Measurements from ENCODE around the gene EDRF1. TPM values are rescaled to one million over a fixed set of nuclear protein-coding genes. Genes with fewer than 3 reads are reported as not detected.

The EDRF1 gene
- total and polyA plus RNA-seq, 2 donors (not counting 1 experiment from before 2014, with no cell fraction given) = 26.1 to 63.0 TPM

GRCh38 chr10:125781374-125781773, 61.9 kb downstream of the EDRF1 start:
- CTCF ChIA-PET = no interaction called here
- no peak for DNase-seq
- ATAC-seq (ENCODE audit: low read depth) = no peak
- Histone ChIP-seq H3K4me1 (ENCODE audit: control insufficient read depth in 2 of 2, insufficient read depth in 2 of 2, low read length in 2 of 2) (no peaks in the 10 kb centered on the region), H3K36me3 (replicated peaks in 1 of 2; ENCODE audit: control extremely low read depth in 1 of 2, control insufficient read depth in 1 of 2, extremely low read depth in 1 of 2, insufficient read depth in 2 of 2, low read length in 1 of 2) (no peaks in the 10 kb centered on the region), H3K9ac (ENCODE audit: low read length) (no peak overlapping the region), H3K4me2 (replicated peaks; ENCODE audit: low read depth, low read length, poor library complexity, severe bottlenecking) (no peak overlapping the region), H3K4me3 (ENCODE audit: control extremely low read depth in 1 of 5, extremely low read depth in 1 of 5, insufficient read depth in 1 of 5, low read depth in 2 of 5, low read length in 4 of 5) (no peak overlapping the region), H2AFZ (ENCODE audit: insufficient read depth, low read depth, low read length, poor library complexity, severe bottlenecking) (no peak overlapping the region), H3K9me3 (ENCODE audit: control extremely low read depth in 1 of 3, control insufficient read depth in 2 of 3, insufficient read depth in 1 of 3, low read length in 2 of 3) (no peaks in the 10 kb centered on the region), H3K79me2 (ENCODE audit: control insufficient read depth, insufficient read depth, low read length) (no peaks in the 10 kb centered on the region), H3K27me3 (replicated peaks in 1 of 4; ENCODE audit: control extremely low read depth in 1 of 4, control insufficient read depth in 3 of 4, insufficient read depth in 4 of 4, low read length in 3 of 4) (no peaks in the 10 kb centered on the region), H3K27ac (ENCODE audit: low read length in 2 of 2) (no peak overlapping the region), H4K20me1 (ENCODE audit: control insufficient read depth, insufficient read depth, low read length, poor library complexity, severe bottlenecking) (no peaks in the 10 kb centered on the region)
- intact Hi-C loops (cut with micrococcal nuclease) = no loop called here
- H3K27ac Mint-ChIP-seq = no peak overlapping the region
- no peak overlapping the region for H3K4me3 Mint-ChIP-seq
- no peaks in the 10 kb centered on the region for H3K4me1 Mint-ChIP-seq
- H3K9me3 Mint-ChIP-seq (ENCODE audit: insufficient read depth) = no peaks in the 10 kb centered on the region
- TF ChIP-seq, protein P1, sequence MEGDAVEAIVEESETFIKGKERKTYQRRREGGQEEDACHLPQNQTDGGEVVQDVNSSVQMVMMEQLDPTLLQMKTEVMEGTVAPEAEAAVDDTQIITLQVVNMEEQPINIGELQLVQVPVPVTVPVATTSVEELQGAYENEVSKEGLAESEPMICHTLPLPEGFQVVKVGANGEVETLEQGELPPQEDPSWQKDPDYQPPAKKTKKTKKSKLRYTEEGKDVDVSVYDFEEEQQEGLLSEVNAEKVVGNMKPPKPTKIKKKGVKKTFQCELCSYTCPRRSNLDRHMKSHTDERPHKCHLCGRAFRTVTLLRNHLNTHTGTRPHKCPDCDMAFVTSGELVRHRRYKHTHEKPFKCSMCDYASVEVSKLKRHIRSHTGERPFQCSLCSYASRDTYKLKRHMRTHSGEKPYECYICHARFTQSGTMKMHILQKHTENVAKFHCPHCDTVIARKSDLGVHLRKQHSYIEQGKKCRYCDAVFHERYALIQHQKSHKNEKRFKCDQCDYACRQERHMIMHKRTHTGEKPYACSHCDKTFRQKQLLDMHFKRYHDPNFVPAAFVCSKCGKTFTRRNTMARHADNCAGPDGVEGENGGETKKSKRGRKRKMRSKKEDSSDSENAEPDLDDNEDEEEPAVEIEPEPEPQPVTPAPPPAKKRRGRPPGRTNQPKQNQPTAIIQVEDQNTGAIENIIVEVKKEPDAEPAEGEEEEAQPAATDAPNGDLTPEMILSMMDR (IDR thresholded peaks at IDR 0.05) = no peak
- no peak for TF ChIP-seq EZH2 (IDR thresholded peaks at IDR 0.05; ENCODE audit: borderline replicate concordance, insufficient read depth, low read depth, low read length, poor library complexity, severe bottlenecking)
- peaks cover 4% of the 10 kb centered on the region for H3K27me3 Mint-ChIP-seq
- POLR2A ChIA-PET = no interaction called here
- WGBS (ENCODE audit: insufficient coverage) = 94% methylated on average over 8 of the region's 8 CpGs

DNA sequence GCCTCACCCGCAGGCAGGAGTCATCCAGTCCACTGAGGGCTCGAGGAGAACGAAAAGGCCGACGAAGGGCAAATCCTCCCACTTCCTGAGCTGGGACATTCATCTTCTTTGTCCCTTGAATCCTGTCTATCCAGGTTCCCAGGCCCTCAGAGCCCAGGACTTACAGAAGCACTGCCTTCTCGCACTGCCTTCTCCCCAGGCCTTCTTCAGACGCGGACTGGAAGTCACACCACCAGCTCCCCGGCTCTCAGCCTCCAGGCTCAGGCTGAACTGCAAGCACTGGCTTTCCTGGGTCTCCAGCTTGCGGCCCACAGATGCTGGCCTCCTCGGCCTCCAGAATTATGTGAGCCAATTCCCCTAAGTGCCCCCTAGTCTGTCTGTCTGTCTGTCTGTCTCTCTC, 62.5 kb downstream of the EDRF1 start:
- no peak for TF ChIP-seq EZH2 (IDR thresholded peaks at IDR 0.05; ENCODE audit: borderline replicate concordance, insufficient read depth, low read depth, low read length, poor library complexity, severe bottlenecking)
- TF ChIP-seq, protein P1 (IDR thresholded peaks at IDR 0.05) = no peak
- no peak overlapping the region for H3K27ac Mint-ChIP-seq
- no peak overlapping the region for H3K27ac ChIP-seq (ENCODE audit: low read length in 2 of 2)
- no peaks in the 10 kb centered on the region for H3K36me3 ChIP-seq (replicated peaks in 1 of 2; ENCODE audit: control extremely low read depth in 1 of 2, control insufficient read depth in 1 of 2, extremely low read depth in 1 of 2, insufficient read depth in 2 of 2, low read length in 1 of 2)
- H3K9ac ChIP-seq (ENCODE audit: low read length) = no peak overlapping the region
- no peak overlapping the region for H3K4me3 ChIP-seq (ENCODE audit: control extremely low read depth in 1 of 5, extremely low read depth in 1 of 5, insufficient read depth in 1 of 5, low read depth in 2 of 5, low read length in 4 of 5)
- no peaks in the 10 kb centered on the region for H3K4me1 Mint-ChIP-seq
- H3K4me2 ChIP-seq (replicated peaks; ENCODE audit: low read depth, low read length, poor library complexity, severe bottlenecking) = no peak overlapping the region
- ChIA-PET CTCF (no interaction called here), POLR2A (no interaction called here)
- H4K20me1 ChIP-seq (ENCODE audit: control insufficient read depth, insufficient read depth, low read length, poor library complexity, severe bottlenecking) = no peaks in the 10 kb centered on the region
- 93% methylated on average over 11 of the region's 11 CpGs for WGBS (ENCODE audit: insufficient coverage)
- DNase-seq = no peak
- H3K27me3 ChIP-seq (replicated peaks in 1 of 4; ENCODE audit: control extremely low read depth in 1 of 4, control insufficient read depth in 3 of 4, insufficient read depth in 4 of 4, low read length in 3 of 4) = no peaks in the 10 kb centered on the region
- H3K9me3 ChIP-seq (ENCODE audit: control extremely low read depth in 1 of 3, control insufficient read depth in 2 of 3, insufficient read depth in 1 of 3, low read length in 2 of 3) = no peaks in the 10 kb centered on the region
- no peaks in the 10 kb centered on the region for H3K4me1 ChIP-seq (ENCODE audit: control insufficient read depth in 2 of 2, insufficient read depth in 2 of 2, low read length in 2 of 2)
- no peak overlapping the region for H2AFZ ChIP-seq (ENCODE audit: insufficient read depth, low read depth, low read length, poor library complexity, severe bottlenecking)
- H3K9me3 Mint-ChIP-seq (ENCODE audit: insufficient read depth) = no peaks in the 10 kb centered on the region
- no peak for ATAC-seq (ENCODE audit: low read depth)
- peaks cover 4% of the 10 kb centered on the region for H3K27me3 Mint-ChIP-seq
- intact Hi-C loops (cut with micrococcal nuclease) = no loop called here
- no peaks in the 10 kb centered on the region for H3K79me2 ChIP-seq (ENCODE audit: control insufficient read depth, insufficient read depth, low read length)
- no peak overlapping the region for H3K4me3 Mint-ChIP-seq

Measured in B cell (primary cell).